Glutamatergic neuron (in vitro differentiated cells): ENCODE measurements around the gene MTMR4. TPM values are rescaled to one million over a fixed set of nuclear protein-coding genes. Genes with fewer than 3 reads are reported as not detected.
"Not testable (repeated sequence)": the region's sequence is repeated elsewhere in the genome, so short reads cannot be mapped to it uniquely, and the experiment has no call there.

Source experiments
- DNase-seq: peaks from one replicate; pipeline ENCODE4 v3.0.0; 2022
- H3K27ac Mint-ChIP-seq: one replicate; pipeline ENCODE4 v1.8.0; 2020; ENCODE audit warnings: mild to moderate bottlenecking, mixed read lengths, inconsistent platforms; ENCODE audit not compliant: unreplicated experiment
- H3K27me3 Mint-ChIP-seq: one replicate; pipeline ENCODE4 v1.8.0; 2020; ENCODE audit warnings: mild to moderate bottlenecking, moderate library complexity, mixed read lengths, inconsistent platforms; ENCODE audit not compliant: unreplicated experiment
- H3K36me3 Mint-ChIP-seq: one replicate; pipeline ENCODE4 v1.8.0; 2020; ENCODE audit warnings: mild to moderate bottlenecking, mixed read lengths, inconsistent platforms; ENCODE audit not compliant: unreplicated experiment
- H3K4me1 Mint-ChIP-seq: one replicate; pipeline ENCODE4 v1.8.0; 2020; ENCODE audit warnings: mild to moderate bottlenecking, low read depth, mixed read lengths, inconsistent platforms; ENCODE audit not compliant: unreplicated experiment
- H3K4me3 Mint-ChIP-seq: one replicate; pipeline ENCODE4 v1.8.0; 2020; ENCODE audit warnings: mild to moderate bottlenecking, mixed read lengths, inconsistent platforms; ENCODE audit not compliant: unreplicated experiment
- H3K9me3 Mint-ChIP-seq: one replicate; pipeline ENCODE4 v1.8.0; 2020; ENCODE audit warnings: mild to moderate bottlenecking, moderate library complexity, mixed read lengths, inconsistent platforms; ENCODE audit not compliant: unreplicated experiment
- CTCF ChIP-seq: fragments of 200-600 bp; sonication (generic); IDR thresholded peaks from one replicate; pipeline ENCODE4 v1.5.0; 2021; ENCODE audit not compliant: partially characterized antibody, unreplicated experiment
- total RNA-seq: library from RNA; stranded (reverse); fragmentation: NEBNext Ultra II Directional; extraction: Animal tissue kit (Norgen Biotek cat#: 25700); gene quantifications from one replicate; pipeline ENCODE4 v1.2.1, GENCODE V29; 2021; ENCODE audit not compliant: unreplicated experiment

MTMR4 gene
- total RNA-seq, 1 donor from 2014 or later: 152 TPM

DNA sequence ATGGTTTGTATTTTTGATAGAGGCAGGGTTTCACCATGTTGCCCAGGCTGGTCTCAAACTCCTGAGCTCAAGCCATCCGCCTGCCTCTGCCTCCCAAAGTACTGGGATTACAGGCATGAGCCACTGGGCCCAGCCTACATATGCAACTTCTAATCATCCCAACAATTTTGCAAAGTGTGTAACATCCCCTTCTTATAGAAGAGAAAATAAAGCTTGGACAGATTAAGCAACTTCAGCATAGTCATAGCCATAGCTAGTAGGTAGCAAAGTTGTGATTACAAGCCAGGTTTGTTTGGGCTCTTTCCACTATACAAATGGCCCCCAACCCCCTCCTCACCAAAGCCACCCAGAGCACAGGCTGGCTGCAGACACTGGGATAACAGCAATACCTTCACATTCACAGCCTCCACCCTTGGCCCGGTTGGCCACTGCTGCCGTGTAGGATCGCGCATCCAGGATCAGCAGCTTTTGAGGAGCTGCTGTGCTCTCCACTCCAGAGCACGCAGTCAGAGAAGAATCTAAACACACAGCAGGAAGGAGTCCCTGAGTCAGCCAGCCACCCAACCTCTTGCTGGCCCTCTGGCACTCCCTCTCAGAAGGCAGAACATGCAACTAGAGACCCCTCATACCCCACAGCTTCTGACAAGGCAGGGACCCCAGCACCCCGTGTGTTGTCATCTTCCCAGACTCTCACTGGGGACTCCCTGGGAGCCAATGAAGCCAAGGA is 7.9 kb downstream of the MTMR4 start:
- Mint-ChIP-seq H3K27ac (no peak overlapping the region), H3K4me1 (no peaks in the 10 kb centered on the region), H3K36me3 (peaks cover 9% of the 10 kb centered on the region)

GRCh38 chr17:58504826-58505351 is 9.5 kb downstream of the MTMR4 start:
- H3K27ac Mint-ChIP-seq: no peak overlapping the region
- H3K4me1 Mint-ChIP-seq: no peaks in the 10 kb centered on the region
- peaks cover 3% of the 10 kb centered on the region for H3K36me3 Mint-ChIP-seq
- H3K27me3 Mint-ChIP-seq: no peaks in the 10 kb centered on the region
- DNase-seq: no peak
- peaks cover 4% of the 10 kb centered on the region for H3K9me3 Mint-ChIP-seq
- no peak for TF ChIP-seq CTCF
- H3K4me3 Mint-ChIP-seq: no peak overlapping the region

More for the DNA sequence above, 7.9 kb downstream of the MTMR4 start:
- TF ChIP-seq CTCF: no peak
- Mint-ChIP-seq H3K9me3 (peaks cover 4% of the 10 kb centered on the region), H3K27me3 (no peaks in the 10 kb centered on the region), H3K4me3 (no peak overlapping the region)
- DNase-seq: no peak

DNA sequence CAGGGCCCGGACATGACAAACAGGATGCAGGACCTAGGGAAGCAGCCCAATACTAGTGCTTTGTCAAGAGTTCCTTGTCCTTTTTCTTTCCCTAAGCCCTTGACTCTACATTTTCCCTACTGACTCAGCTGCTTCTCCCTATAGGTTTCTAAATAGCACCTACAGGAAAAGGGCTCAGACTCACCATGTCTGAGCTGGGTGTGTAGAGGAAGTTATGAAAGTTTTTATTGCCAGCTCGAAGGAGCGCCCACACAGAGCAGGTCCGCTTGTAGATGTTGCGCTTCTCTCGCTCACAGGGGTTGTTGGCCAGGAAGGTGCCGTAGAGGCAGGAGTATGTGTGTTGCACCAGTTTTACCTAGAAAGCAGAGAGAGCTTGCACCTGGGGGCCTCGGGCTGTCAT is 10.6 kb downstream of the MTMR4 start:
- no peak for TF ChIP-seq CTCF
- Mint-ChIP-seq H3K27me3 (no peaks in the 10 kb centered on the region), H3K9me3 (peaks cover 4% of the 10 kb centered on the region), H3K4me3 (no peak overlapping the region), H3K36me3 (no peaks in the 10 kb centered on the region), H3K27ac (no peak overlapping the region), H3K4me1 (no peaks in the 10 kb centered on the region)
- no peak for DNase-seq

DNA sequence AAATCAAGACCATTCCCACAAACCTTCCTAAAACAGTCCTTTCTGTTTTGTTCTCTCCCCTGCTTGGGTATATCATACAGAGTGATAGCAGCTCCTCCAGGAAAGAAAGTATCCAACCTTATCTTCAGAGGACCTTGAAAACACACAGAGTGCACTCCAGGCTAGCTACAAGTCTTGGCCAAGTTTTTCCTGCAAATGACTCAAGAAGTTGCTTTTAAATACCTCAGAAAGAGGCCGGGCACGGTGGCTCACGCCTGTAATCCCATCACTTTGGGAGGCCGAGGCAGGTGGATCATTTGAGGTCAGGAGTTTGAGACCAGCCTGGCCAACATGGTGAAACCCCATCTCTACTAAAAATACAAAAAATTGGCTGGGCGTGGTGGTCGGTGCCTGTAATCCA is 11.3 kb downstream of the MTMR4 start:
- not testable (repeated sequence) for DNase-seq, H3K36me3 Mint-ChIP-seq, H3K27me3 Mint-ChIP-seq, H3K27ac Mint-ChIP-seq, H3K4me3 Mint-ChIP-seq, H3K9me3 Mint-ChIP-seq, H3K4me1 Mint-ChIP-seq

DNA sequence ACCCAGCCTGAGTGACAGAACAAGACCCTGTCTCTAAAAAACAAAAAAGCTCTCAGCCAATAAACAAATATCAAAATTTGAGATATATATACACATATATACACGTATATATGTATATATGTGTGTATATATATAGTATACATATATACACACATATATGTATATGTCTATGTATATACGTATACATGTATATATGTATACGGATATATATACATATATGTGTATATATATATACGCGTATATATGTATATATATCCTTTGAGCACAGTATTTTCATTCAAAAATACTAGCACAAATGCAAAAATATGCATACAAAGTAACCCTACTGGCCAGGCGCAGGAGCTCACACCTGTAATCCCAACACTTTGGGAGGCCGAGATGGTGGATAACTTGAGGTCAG is 13.0 kb downstream of the MTMR4 start:
- DNase-seq: no peak
- Mint-ChIP-seq H3K27ac (no peak overlapping the region), H3K4me3 (no peak overlapping the region), H3K36me3 (no peaks in the 10 kb centered on the region), H3K9me3 (no peaks in the 10 kb centered on the region), H3K4me1 (no peaks in the 10 kb centered on the region), H3K27me3 (no peaks in the 10 kb centered on the region)
- no peak for TF ChIP-seq CTCF
